Lower lobe of right lung (tissue), 2 donors: ENCODE results near the gene ERG. TPM values are rescaled to one million over a fixed set of nuclear protein-coding genes. Genes with fewer than 3 reads are reported as not detected.

ENCODE experiments used
- ATAC-seq, 2 donors: fragments of 200-7000 bp; cut with Tn5 transposase; one replicate each; pipeline ENCODE4 v1.9.1; 2020 to 2022; ENCODE audit warnings: mild to moderate bottlenecking in 2 of 2, moderate library complexity in 2 of 2
- DNase-seq: peaks from one replicate; pipeline ENCODE4 v3.0.0-alpha.2; 2020
- H3K27ac ChIP-seq: fragments of 200-600 bp; one replicate; pipeline ENCODE4 v1.8.0; 2022
- H3K27me3 ChIP-seq: fragments of 200-600 bp; one replicate; pipeline ENCODE4 v1.8.0; 2022; ENCODE audit warnings: low read depth
- H3K36me3 ChIP-seq: fragments of 200-600 bp; one replicate; pipeline ENCODE4 v1.8.0; 2022; ENCODE audit warnings: mild to moderate bottlenecking
- H3K4me1 ChIP-seq: fragments of 200-600 bp; one replicate; pipeline ENCODE4 v1.8.0; 2022
- H3K4me3 ChIP-seq: fragments of 200-600 bp; one replicate; pipeline ENCODE4 v1.8.0; 2022; ENCODE audit warnings: mild to moderate bottlenecking
- H3K9me3 ChIP-seq: fragments of 200-600 bp; one replicate; pipeline ENCODE4 v1.8.0; 2022
- intact Hi-C: fragments of 100-400 bp; cut with DNase I; formaldehyde crosslinking; loops from one replicate; pipeline ENCODE4 v1.11.0; 2022
- total RNA-seq: library from RNA; stranded (reverse); fragmentation: NEBNext Ultra II Directional; extraction: Animal tissue kit (Norgen Biotek cat#: 25700); gene quantifications from one replicate; pipeline ENCODE4 v1.2.1, GENCODE V29; 2021
- TF ChIP-seq, protein P1 (sequence below): fragments of 200-600 bp; IDR thresholded peaks from one replicate; pipeline ENCODE4 v1.8.0; 2022; ENCODE audit warnings: antibody characterized with exemption, mild to moderate bottlenecking
- donor health status: DM: no; HTN: yes; CAD: no; lungs with severe emphysema.

The ERG gene
- total RNA-seq, 1 donor from 2014 or later = 38.0 TPM

DNA sequence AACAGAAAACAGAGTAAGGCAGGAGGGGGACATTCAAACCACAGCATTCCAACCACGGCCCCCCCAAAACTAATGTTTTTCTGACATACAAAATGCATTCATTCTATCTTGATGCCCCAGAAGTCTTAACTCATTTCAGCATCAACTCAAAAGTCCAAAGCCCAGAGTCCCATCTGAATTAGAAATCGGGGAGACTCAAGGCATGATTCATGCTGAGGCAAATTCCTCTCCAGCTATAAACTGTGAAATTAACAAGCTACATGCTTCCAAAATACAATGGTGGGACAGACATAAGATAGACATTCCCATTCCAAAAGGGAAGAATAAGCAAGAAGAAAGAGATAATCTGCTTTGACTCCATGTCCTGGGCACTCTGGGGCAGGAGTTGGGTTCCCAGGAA is 167.6 kb downstream of the ERG start:
- ATAC-seq (no peak), DNase-seq (no peak)
- H3K27me3 ChIP-seq = no peaks in the 10 kb centered on the region
- H3K27ac ChIP-seq = no peak overlapping the region
- no peaks in the 10 kb centered on the region for H3K36me3 ChIP-seq
- intact Hi-C loops = no loop called here
- peaks cover 13% of the 10 kb centered on the region for H3K4me1 ChIP-seq
- no peaks in the 10 kb centered on the region for H3K9me3 ChIP-seq
- TF ChIP-seq, protein P1, sequence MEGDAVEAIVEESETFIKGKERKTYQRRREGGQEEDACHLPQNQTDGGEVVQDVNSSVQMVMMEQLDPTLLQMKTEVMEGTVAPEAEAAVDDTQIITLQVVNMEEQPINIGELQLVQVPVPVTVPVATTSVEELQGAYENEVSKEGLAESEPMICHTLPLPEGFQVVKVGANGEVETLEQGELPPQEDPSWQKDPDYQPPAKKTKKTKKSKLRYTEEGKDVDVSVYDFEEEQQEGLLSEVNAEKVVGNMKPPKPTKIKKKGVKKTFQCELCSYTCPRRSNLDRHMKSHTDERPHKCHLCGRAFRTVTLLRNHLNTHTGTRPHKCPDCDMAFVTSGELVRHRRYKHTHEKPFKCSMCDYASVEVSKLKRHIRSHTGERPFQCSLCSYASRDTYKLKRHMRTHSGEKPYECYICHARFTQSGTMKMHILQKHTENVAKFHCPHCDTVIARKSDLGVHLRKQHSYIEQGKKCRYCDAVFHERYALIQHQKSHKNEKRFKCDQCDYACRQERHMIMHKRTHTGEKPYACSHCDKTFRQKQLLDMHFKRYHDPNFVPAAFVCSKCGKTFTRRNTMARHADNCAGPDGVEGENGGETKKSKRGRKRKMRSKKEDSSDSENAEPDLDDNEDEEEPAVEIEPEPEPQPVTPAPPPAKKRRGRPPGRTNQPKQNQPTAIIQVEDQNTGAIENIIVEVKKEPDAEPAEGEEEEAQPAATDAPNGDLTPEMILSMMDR = no peak
- no peak overlapping the region for H3K4me3 ChIP-seq

Other genes with a start within 250 kb of the ERG start
- gene KCNJ15, start 241.5 kb downstream of the ERG start, total RNA-seq = 62.7 TPM